Measurements from ENCODE around the gene DYRK4. TPM values are rescaled to one million over a fixed set of nuclear protein-coding genes. Genes with fewer than 3 reads are reported as not detected.
A peak's percentile ranks its signal among the peaks of the same experiment; 100 is the strongest.

Gene DYRK4
- total RNA-seq, 2 experiments from 2014 or later = 5.4 to 7.2 TPM

GRCh38 chr12:4591180-4591687, 29.2 kb downstream of the DYRK4 start:
- Mint-ChIP-seq H3K4me3 (no peak overlapping the region), H3K27ac (no peak overlapping the region), H3K36me3 (ENCODE audit: low read depth) (no peaks in the 10 kb centered on the region), H3K27me3 (peaks cover 9% of the 10 kb centered on the region), H3K4me1 (ENCODE audit: low read depth) (no peaks in the 10 kb centered on the region), H3K9me3 (no peaks in the 10 kb centered on the region)
- Histone ChIP-seq H3K36me3 (ENCODE audit: insufficient read depth, low read length) (no peaks in the 10 kb centered on the region), H3K27me3 (ENCODE audit: control insufficient read depth in 1 of 2, insufficient read depth in 2 of 2, low read length in 2 of 2) (no peaks in the 10 kb centered on the region), H3K4me1 (ENCODE audit: insufficient read depth, low read length) (no peaks in the 10 kb centered on the region), H3K9me3 (ENCODE audit: control insufficient read depth in 1 of 2, insufficient read depth in 1 of 2, low read length in 2 of 2) (no peaks in the 10 kb centered on the region), H3K27ac (ENCODE audit: low read depth in 1 of 2, low read length in 2 of 2) (no peak overlapping the region), H3K4me3 (ENCODE audit: low read length) (no peak overlapping the region)
- TF ChIP-seq CTCF (IDR thresholded peaks at IDR 0.05) = no peak
- no peak for ATAC-seq (ENCODE audit: poor library complexity)
- DNase-seq = no peak
- ChIA-PET POLR2A (no interaction called here), CTCF (interaction anchor here (1.9 kb wide), 1 partner anchor 14 kb away, joined by 7 read pairs; no protein-coding TSS in a partner anchor)
- intact Hi-C loops (cut with DNase I, micrococcal nuclease) = no loop called here

GRCh38 chr12:4595881-4596280, 33.9 kb downstream of the DYRK4 start:
- H3K4me3 Mint-ChIP-seq = no peak overlapping the region
- no peak overlapping the region for H3K27ac Mint-ChIP-seq
- no peaks in the 10 kb centered on the region for H3K36me3 ChIP-seq (ENCODE audit: insufficient read depth, low read length)
- CTCF ChIA-PET = interaction anchor here (2.5 kb wide), 1 partner anchor 8 kb away, joined by 10 read pairs; no protein-coding TSS in a partner anchor
- no peaks in the 10 kb centered on the region for H3K9me3 ChIP-seq (ENCODE audit: control insufficient read depth in 1 of 2, insufficient read depth in 1 of 2, low read length in 2 of 2)
- H3K27me3 ChIP-seq (ENCODE audit: control insufficient read depth in 1 of 2, insufficient read depth in 2 of 2, low read length in 2 of 2) = no peaks in the 10 kb centered on the region
- DNase-seq (no peak), ATAC-seq (ENCODE audit: poor library complexity) (no peak)
- no peaks in the 10 kb centered on the region for H3K36me3 Mint-ChIP-seq (ENCODE audit: low read depth)
- no peak overlapping the region for H3K4me3 ChIP-seq (ENCODE audit: low read length)
- H3K9me3 Mint-ChIP-seq = no peaks in the 10 kb centered on the region
- POLR2A ChIA-PET = no interaction called here
- H3K27ac ChIP-seq (ENCODE audit: low read depth in 1 of 2, low read length in 2 of 2) = no peak overlapping the region
- no peaks in the 10 kb centered on the region for H3K4me1 Mint-ChIP-seq (ENCODE audit: low read depth)
- H3K27me3 Mint-ChIP-seq = peaks cover 5% of the 10 kb centered on the region
- H3K4me1 ChIP-seq (ENCODE audit: insufficient read depth, low read length) = no peaks in the 10 kb centered on the region
- intact Hi-C loops (cut with DNase I, micrococcal nuclease) = no loop called here
- TF ChIP-seq CTCF (IDR thresholded peaks at IDR 0.05) = no peak

GRCh38 chr12:4603421-4603820, 41.4 kb downstream of the DYRK4 start:
- peaks cover 15% of the 10 kb centered on the region for H3K36me3 Mint-ChIP-seq (ENCODE audit: low read depth)
- peaks cover 4% of the 10 kb centered on the region for H3K4me1 ChIP-seq (ENCODE audit: insufficient read depth, low read length)
- intact Hi-C loops (cut with DNase I, micrococcal nuclease) = no loop called here
- peaks cover 31% of the 10 kb centered on the region for H3K4me1 Mint-ChIP-seq (ENCODE audit: low read depth)
- H3K4me3 ChIP-seq (ENCODE audit: low read length) = no peak overlapping the region
- ChIA-PET CTCF (interaction anchor here (1.5 to 2.6 kb wide), 2 partner anchors 40 to 44 kb away, joined by 5 to 27 read pairs; partner anchors contain the start of genes AKAP3 and NDUFA9), POLR2A (no interaction called here)
- H3K36me3 ChIP-seq (ENCODE audit: insufficient read depth, low read length) = peaks cover 3% of the 10 kb centered on the region
- H3K9me3 ChIP-seq (ENCODE audit: control insufficient read depth in 1 of 2, insufficient read depth in 1 of 2, low read length in 2 of 2) = no peaks in the 10 kb centered on the region
- no peaks in the 10 kb centered on the region for H3K9me3 Mint-ChIP-seq
- peak overlapping the region; percentile 2 for H3K4me3 Mint-ChIP-seq
- ATAC-seq (ENCODE audit: poor library complexity) (no peak), DNase-seq (no peak)
- H3K27me3 Mint-ChIP-seq = peaks cover 7% of the 10 kb centered on the region
- no peak for TF ChIP-seq CTCF (IDR thresholded peaks at IDR 0.05)
- H3K27ac Mint-ChIP-seq = no peak overlapping the region
- no peaks in the 10 kb centered on the region for H3K27me3 ChIP-seq (ENCODE audit: control insufficient read depth in 1 of 2, insufficient read depth in 2 of 2, low read length in 2 of 2)
- H3K27ac ChIP-seq (ENCODE audit: low read depth in 1 of 2, low read length in 2 of 2) = no peak overlapping the region

Data from CD4-positive, alpha-beta T cell (primary cell).